GM12878 (cell line): Measurements from ENCODE around the gene TRPM3. TPM values are rescaled to one million over a fixed set of nuclear protein-coding genes. Genes with fewer than 3 reads are reported as not detected.

ENCODE experiments used
- ATAC-seq: fragments of 200-7000 bp; cut with Tn5 transposase; 3 replicates; pipeline ENCODE4 v1.9.1; 2020; ENCODE audit warnings: mild to moderate bottlenecking, moderate library complexity
- BruUV-seq: library from RNA; stranded (reverse); fragments of 400-500 nt; replicated peaks from 2 replicates; lab custom pipeline; 2021; lab: Mats Ljungman, UMichigan
- CTCF ChIA-PET: fragments of 300-600 bp; sonication (Branson Sonifier 250); formaldehyde crosslinking; extraction: SDS; loops from one replicate; lab custom pipeline; 2021; ENCODE audit warnings: inconsistent platforms; lab: Yijun Ruan, JAX
- POLR2A ChIA-PET: fragments of 350-600 bp; formaldehyde crosslinking; extraction: SDS; loops from one replicate; lab custom pipeline; 2021; ENCODE audit warnings: inconsistent platforms; lab: Charles Lee
- RAD21 ChIA-PET: fragments of 300-600 bp; sonication (Branson Sonifier 250); formaldehyde crosslinking; loops from one replicate; lab custom pipeline; 2023; ENCODE audit warnings: antibody characterized with exemption; ENCODE audit not compliant: unreplicated experiment; lab: Charles Lee
- SMC1A ChIA-PET: fragments of 300-600 bp; sonication (Branson Sonifier 250); formaldehyde crosslinking; loops from one replicate; lab custom pipeline; 2023; ENCODE audit not compliant: unreplicated experiment, uncharacterized antibody; lab: Charles Lee
- DNase-seq: peaks from one replicate; pipeline ENCODE4 v3.0.0-alpha.2; 2011; ENCODE audit warnings: low read depth, low spot score
- FAIRE-seq: peaks from 3 replicates; lab custom pipeline; 2011; peaks lifted over from hg19 to GRCh38; lab: Jason Lieb, UNC
- H2AFZ ChIP-seq: 2 replicates; pipeline ENCODE4 v1.6.0; 2011; ENCODE audit warnings: low read depth, low read length, control low read depth; ENCODE audit not compliant: control insufficient read depth
- H3K27ac ChIP-seq: 2 replicates; pipeline ENCODE4 v1.5.1; 2011; ENCODE audit warnings: control low read depth; ENCODE audit not compliant: control insufficient read depth, insufficient read depth
- H3K27me3 ChIP-seq, 2 experiments: replicated peaks in 1 of 2; 2 replicates each; pipeline versions ENCODE4 v1.6.0 to v1.6.1; 2011; ENCODE audit warnings: low read length in 1 of 2; ENCODE audit not compliant: control insufficient read depth in 2 of 2, insufficient read depth in 2 of 2
- H3K36me3 ChIP-seq, 2 experiments: 2 replicates each; pipeline ENCODE4 v1.5.1; 2011; ENCODE audit warnings: low read length in 1 of 2; ENCODE audit not compliant: control insufficient read depth in 2 of 2, insufficient read depth in 2 of 2
- H3K4me1 ChIP-seq: 2 replicates; pipeline ENCODE4 v1.6.1; 2011; ENCODE audit warnings: mild to moderate bottlenecking, low read length, moderate library complexity, mixed read lengths; ENCODE audit not compliant: control insufficient read depth, insufficient read depth
- H3K4me2 ChIP-seq: 2 replicates; pipeline ENCODE4 v1.6.0; 2011; ENCODE audit warnings: control low read depth; ENCODE audit not compliant: control insufficient read depth, insufficient read depth
- H3K4me3 ChIP-seq: fragments of 200-600 bp; sonication (generic); 2 replicates; pipeline ENCODE4 v1.5.1; 2016
- H3K79me2 ChIP-seq: 2 replicates; pipeline ENCODE4 v1.6.0; 2011; ENCODE audit warnings: low read length; ENCODE audit not compliant: control insufficient read depth, insufficient read depth
- H3K9ac ChIP-seq: 2 replicates; pipeline ENCODE4 v1.8.0; 2011; ENCODE audit warnings: low read length, control low read depth, mixed read lengths; ENCODE audit not compliant: control insufficient read depth, insufficient read depth
- H3K9me3 ChIP-seq: replicated peaks from 3 replicates; pipeline ENCODE4 v1.5.1; 2011; ENCODE audit warnings: mild to moderate bottlenecking, low read length; ENCODE audit not compliant: control insufficient read depth, insufficient read depth
- H4K20me1 ChIP-seq: 2 replicates; pipeline ENCODE4 v1.6.0; 2011; ENCODE audit not compliant: control insufficient read depth, insufficient read depth
- CREB1 ChIP-seq: IDR thresholded peaks from 2 replicates; pipeline ENCODE4 v1.6.1; 2012; ENCODE audit warnings: low read depth, mild to moderate bottlenecking, inconsistent platforms
- FOS ChIP-seq: IDR thresholded peaks from 3 replicates; pipeline ENCODE4 v1.6.1; 2011; ENCODE audit warnings: borderline replicate concordance; ENCODE audit not compliant: insufficient read length; ENCODE audit errors: extremely low read depth
- JUNB ChIP-seq: IDR thresholded peaks from 2 replicates; pipeline ENCODE4 v1.6.1; 2016; ENCODE audit warnings: antibody characterized with exemption, mild to moderate bottlenecking
- NR2F1 ChIP-seq: fragments of 450-650 bp; conservative IDR thresholded peaks from 2 replicates; pipeline ENCODE4 v1.6.1; 2017; ENCODE audit warnings: mild to moderate bottlenecking
- SMARCA5 ChIP-seq: fragments of 450-650 bp; IDR thresholded peaks from 2 replicates; pipeline ENCODE4 v1.6.1; 2017; ENCODE audit warnings: mild to moderate bottlenecking
- SP1 ChIP-seq: IDR thresholded peaks from one replicate; pipeline ENCODE4 v1.6.1; 2011; ENCODE audit warnings: low read depth, low read length
- USF1 ChIP-seq: IDR thresholded peaks from 2 replicates; pipeline ENCODE4 v1.6.1; 2011; ENCODE audit warnings: borderline replicate concordance, low read depth, mild to moderate bottlenecking, moderate library complexity, mixed read lengths, low read length; ENCODE audit not compliant: insufficient read depth; ENCODE audit errors: extremely low read length
- YBX1 ChIP-seq: fragments of 450-650 bp; IDR thresholded peaks from 2 replicates; pipeline ENCODE4 v1.6.1; 2016; ENCODE audit warnings: antibody characterized with exemption
- ZNF217 ChIP-seq: fragments of 450-650 bp; IDR thresholded peaks from 2 replicates; pipeline ENCODE4 v1.6.1; 2017; ENCODE audit warnings: antibody characterized with exemption, mild to moderate bottlenecking
- ZNF384 ChIP-seq: IDR thresholded peaks from 2 replicates; pipeline ENCODE4 v1.6.1; 2012; ENCODE audit warnings: low read depth, mild to moderate bottlenecking, low read length, improper control_type of control experiment, borderline replicate concordance
- WGBS: methylation state at CpG from one replicate; pipeline ENCODE4 v1.1.6; 2016; ENCODE audit warnings: low lambda C conversion rate; ENCODE audit not compliant: insufficient replicate concordance, insufficient coverage; ENCODE audit errors: missing lambda C conversion rate; 5-methylcytosine and 5-hydroxymethylcytosine counted together
- in situ Hi-C: fragments of 300-500 bp; cut with MboI; formaldehyde crosslinking; loops from 9 replicates; pipeline ENCODE4 v1.14.3; 2018; ENCODE audit warnings: mixed read lengths
- intact Hi-C: fragments of 100-400 bp; cut with micrococcal nuclease; formaldehyde crosslinking; loops from one replicate; pipeline ENCODE4 v1.14.2; 2022; ENCODE audit not compliant: unreplicated experiment
- polyA plus RNA-seq, 11 experiments: library from polyadenylated mRNA; depleted of rRNA in 4 of 11; unstranded in 6 of 11; stranded (reverse) in 5 of 11; fragments of >200 nt; fragmentation: Nextera tagmentation in 4 of 11; fragmentation: Illumina TruSeq in 1 of 11; extraction: Ambion mirVana in 4 of 11; extraction: Trizol in 1 of 11; gene quantifications; 1 replicate in 1 of 11; 2 replicates in 10 of 11; pipeline versions ENCODE4 v1.2.1 to v1.2.3, GENCODE V29; 2011 to 2016; ENCODE audit warnings: inconsistent platforms in 2 of 11, missing spikeins in 2 of 11, low read depth in 1 of 11
- total RNA-seq, 4 experiments: library from RNA; depleted of rRNA in 3 of 4; stranded (reverse); fragments of >200 nt in 3 of 4; fragmentation: Illumina TruSeq in 1 of 4; extraction: Trizol in 1 of 4; gene quantifications; 2 replicates each; pipeline versions ENCODE4 v1.2.1 to v1.2.3, GENCODE V29; 2013 to 2021
- TF ChIP-seq, protein P1 (sequence below): IDR thresholded peaks from 2 replicates; pipeline ENCODE4 v1.6.1; 2012; ENCODE audit warnings: improper control_type of control experiment, low read depth, low read length; ENCODE audit not compliant: insufficient replicate concordance
- TF ChIP-seq, protein P2 (sequence below): fragments of 450-650 bp; IDR thresholded peaks from 2 replicates; pipeline ENCODE4 v1.6.1; 2017; ENCODE audit warnings: mild to moderate bottlenecking, moderate library complexity

The TRPM3 gene
- total and polyA plus RNA-seq, 10 of the 15 experiments (the other 5 are each of a cell fraction or from before 2014, with no cell fraction given) = not detected

- no peak for TF ChIP-seq ZNF217
- no peak for TF ChIP-seq YBX1
- TF ChIP-seq USF1 = no peak
Observed at GRCh38 chr9:70789086-70789485, 332.3 kb downstream of the TRPM3 start (continued).

DNA sequence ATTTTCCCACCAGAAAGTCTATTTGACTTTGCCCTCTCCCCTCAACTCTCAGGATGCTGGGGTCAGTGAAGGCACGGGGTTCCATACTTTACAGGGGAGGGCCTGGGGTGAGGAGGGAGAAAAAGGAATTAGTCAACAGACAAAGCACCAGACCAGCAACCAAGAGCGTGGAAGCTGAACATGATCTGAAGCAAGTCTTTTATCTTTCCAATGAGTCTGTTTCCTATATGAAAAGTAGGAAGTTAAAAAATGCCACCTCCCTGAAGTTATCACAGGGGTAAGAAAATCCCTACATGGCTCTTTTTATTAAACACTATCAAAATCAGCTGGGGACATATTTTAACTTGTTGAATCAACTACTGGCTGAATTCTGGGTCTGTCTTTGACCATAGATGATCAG, 337.0 kb downstream of the TRPM3 start:
- Histone ChIP-seq H3K79me2 (no peaks in the 10 kb centered on the region), H3K36me3 (no peaks in the 10 kb centered on the region), H4K20me1 (no peaks in the 10 kb centered on the region), H2AFZ (no peak overlapping the region), H3K9me3 (no peaks in the 10 kb centered on the region), H3K27ac (no peak overlapping the region), H3K27me3 (no peaks in the 10 kb centered on the region), H3K9ac (no peak overlapping the region), H3K4me3 (no peak overlapping the region), H3K4me2 (no peak overlapping the region), H3K4me1 (no peaks in the 10 kb centered on the region)
- BruUV-seq = no TSS peak
- ChIA-PET CTCF (no interaction called here), RAD21 (no interaction called here), SMC1A (no interaction called here), POLR2A (no interaction called here)
- no peak for ATAC-seq
- FAIRE-seq = no peak
- no peak for DNase-seq
- no peak for TF ChIP-seq FOS
- TF ChIP-seq ZNF384 = no peak
- no peak for TF ChIP-seq NR2F1
- TF ChIP-seq, protein P1, sequence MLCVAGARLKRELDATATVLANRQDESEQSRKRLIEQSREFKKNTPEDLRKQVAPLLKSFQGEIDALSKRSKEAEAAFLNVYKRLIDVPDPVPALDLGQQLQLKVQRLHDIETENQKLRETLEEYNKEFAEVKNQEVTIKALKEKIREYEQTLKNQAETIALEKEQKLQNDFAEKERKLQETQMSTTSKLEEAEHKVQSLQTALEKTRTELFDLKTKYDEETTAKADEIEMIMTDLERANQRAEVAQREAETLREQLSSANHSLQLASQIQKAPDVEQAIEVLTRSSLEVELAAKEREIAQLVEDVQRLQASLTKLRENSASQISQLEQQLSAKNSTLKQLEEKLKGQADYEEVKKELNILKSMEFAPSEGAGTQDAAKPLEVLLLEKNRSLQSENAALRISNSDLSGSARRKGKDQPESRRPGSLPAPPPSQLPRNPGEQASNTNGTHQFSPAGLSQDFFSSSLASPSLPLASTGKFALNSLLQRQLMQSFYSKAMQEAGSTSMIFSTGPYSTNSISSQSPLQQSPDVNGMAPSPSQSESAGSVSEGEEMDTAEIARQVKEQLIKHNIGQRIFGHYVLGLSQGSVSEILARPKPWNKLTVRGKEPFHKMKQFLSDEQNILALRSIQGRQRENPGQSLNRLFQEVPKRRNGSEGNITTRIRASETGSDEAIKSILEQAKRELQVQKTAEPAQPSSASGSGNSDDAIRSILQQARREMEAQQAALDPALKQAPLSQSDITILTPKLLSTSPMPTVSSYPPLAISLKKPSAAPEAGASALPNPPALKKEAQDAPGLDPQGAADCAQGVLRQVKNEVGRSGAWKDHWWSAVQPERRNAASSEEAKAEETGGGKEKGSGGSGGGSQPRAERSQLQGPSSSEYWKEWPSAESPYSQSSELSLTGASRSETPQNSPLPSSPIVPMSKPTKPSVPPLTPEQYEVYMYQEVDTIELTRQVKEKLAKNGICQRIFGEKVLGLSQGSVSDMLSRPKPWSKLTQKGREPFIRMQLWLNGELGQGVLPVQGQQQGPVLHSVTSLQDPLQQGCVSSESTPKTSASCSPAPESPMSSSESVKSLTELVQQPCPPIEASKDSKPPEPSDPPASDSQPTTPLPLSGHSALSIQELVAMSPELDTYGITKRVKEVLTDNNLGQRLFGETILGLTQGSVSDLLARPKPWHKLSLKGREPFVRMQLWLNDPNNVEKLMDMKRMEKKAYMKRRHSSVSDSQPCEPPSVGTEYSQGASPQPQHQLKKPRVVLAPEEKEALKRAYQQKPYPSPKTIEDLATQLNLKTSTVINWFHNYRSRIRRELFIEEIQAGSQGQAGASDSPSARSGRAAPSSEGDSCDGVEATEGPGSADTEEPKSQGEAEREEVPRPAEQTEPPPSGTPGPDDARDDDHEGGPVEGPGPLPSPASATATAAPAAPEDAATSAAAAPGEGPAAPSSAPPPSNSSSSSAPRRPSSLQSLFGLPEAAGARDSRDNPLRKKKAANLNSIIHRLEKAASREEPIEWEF = no peak
- no peak for TF ChIP-seq CREB1
- TF ChIP-seq SMARCA5 = no peak
- TF ChIP-seq, protein P2, sequence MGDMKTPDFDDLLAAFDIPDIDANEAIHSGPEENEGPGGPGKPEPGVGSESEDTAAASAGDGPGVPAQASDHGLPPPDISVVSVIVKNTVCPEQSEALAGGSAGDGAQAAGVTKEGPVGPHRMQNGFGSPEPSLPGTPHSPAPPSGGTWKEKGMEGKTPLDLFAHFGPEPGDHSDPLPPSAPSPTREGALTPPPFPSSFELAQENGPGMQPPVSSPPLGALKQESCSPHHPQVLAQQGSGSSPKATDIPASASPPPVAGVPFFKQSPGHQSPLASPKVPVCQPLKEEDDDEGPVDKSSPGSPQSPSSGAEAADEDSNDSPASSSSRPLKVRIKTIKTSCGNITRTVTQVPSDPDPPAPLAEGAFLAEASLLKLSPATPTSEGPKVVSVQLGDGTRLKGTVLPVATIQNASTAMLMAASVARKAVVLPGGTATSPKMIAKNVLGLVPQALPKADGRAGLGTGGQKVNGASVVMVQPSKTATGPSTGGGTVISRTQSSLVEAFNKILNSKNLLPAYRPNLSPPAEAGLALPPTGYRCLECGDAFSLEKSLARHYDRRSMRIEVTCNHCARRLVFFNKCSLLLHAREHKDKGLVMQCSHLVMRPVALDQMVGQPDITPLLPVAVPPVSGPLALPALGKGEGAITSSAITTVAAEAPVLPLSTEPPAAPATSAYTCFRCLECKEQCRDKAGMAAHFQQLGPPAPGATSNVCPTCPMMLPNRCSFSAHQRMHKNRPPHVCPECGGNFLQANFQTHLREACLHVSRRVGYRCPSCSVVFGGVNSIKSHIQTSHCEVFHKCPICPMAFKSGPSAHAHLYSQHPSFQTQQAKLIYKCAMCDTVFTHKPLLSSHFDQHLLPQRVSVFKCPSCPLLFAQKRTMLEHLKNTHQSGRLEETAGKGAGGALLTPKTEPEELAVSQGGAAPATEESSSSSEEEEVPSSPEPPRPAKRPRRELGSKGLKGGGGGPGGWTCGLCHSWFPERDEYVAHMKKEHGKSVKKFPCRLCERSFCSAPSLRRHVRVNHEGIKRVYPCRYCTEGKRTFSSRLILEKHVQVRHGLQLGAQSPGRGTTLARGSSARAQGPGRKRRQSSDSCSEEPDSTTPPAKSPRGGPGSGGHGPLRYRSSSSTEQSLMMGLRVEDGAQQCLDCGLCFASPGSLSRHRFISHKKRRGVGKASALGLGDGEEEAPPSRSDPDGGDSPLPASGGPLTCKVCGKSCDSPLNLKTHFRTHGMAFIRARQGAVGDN = no peak
- no peak for TF ChIP-seq JUNB
- TF ChIP-seq SP1 = no peak
- intact Hi-C loops (loop anchor here (10.0 kb wide), 1 partner anchor 60 kb away; no protein-coding TSS in a partner anchor), in situ Hi-C loops (no loop called here)
- 5% methylated on average over 2 of the region's 2 CpGs for WGBS
